Measurements from ENCODE around the gene USP27X. TPM values are rescaled to one million over a fixed set of nuclear protein-coding genes. Genes with fewer than 3 reads are reported as not detected.

The USP27X gene
- total RNA-seq, 1 donor from 2014 or later = 3.1 TPM

DNA sequence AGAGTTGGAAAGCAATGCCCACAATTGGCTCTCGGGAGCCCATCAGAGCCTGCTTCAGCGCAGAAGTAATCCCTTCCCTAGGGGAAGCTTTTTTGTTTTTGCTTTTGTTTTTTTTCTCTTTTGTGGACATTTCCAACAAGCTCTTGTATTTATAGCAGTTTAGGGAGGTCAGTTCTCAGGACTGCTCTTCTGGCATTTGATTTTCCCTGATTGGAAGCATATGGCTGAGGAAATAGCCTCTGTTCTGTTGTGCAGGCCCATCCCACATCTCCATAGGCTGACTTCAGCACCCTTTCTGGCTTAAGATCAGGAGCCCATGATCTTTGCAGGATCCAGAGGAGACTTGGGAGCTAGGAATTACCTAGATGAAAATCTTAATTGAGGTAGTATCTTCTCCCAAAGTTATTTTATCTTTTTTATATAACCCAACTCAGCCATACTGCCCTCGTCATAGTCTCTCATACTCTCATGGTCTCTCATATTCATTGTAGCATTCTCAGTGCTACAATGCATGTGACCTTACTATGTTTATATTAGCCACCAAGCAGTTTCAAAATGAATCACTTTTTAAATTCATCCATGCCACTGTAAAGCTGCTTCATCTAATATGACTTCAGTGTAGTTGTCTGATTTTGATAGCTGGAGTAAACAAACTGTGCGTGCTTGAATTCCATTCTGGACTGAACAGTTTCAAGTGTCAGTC is 33.4 kb upstream of the USP27X start:
- no peak for DNase-seq (ENCODE audit: low read depth)

DNA sequence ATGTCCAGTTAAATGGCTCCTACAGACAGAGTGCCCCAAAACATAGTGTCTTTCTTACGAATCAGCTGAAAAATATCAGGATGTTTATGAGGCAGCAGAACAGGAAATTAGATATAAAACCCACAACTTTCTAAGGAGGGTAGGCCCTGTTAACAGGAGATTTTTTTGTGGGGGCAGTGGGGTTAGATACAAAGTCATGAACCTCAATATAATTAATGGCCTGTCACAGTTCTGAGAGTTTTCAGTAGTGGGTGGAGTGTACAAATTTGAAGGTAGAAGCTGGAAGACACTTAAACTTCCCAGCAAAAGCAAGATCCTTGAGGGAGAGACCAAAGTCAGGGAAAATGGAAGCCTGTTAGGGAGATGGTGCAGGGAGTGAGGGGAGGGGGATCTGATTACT is 32.8 kb upstream of the USP27X start:
- no peak for DNase-seq (ENCODE audit: low read depth)
- Histone ChIP-seq H3K27me3 (ENCODE audit: control insufficient read depth, insufficient read depth, low read length) (no peaks in the 10 kb centered on the region), H3K36me3 (ENCODE audit: control insufficient read depth, insufficient read depth, low read length) (no peaks in the 10 kb centered on the region), H3K4me3 (ENCODE audit: low read depth, low read length) (no peak overlapping the region)
- TF ChIP-seq, protein P1, sequence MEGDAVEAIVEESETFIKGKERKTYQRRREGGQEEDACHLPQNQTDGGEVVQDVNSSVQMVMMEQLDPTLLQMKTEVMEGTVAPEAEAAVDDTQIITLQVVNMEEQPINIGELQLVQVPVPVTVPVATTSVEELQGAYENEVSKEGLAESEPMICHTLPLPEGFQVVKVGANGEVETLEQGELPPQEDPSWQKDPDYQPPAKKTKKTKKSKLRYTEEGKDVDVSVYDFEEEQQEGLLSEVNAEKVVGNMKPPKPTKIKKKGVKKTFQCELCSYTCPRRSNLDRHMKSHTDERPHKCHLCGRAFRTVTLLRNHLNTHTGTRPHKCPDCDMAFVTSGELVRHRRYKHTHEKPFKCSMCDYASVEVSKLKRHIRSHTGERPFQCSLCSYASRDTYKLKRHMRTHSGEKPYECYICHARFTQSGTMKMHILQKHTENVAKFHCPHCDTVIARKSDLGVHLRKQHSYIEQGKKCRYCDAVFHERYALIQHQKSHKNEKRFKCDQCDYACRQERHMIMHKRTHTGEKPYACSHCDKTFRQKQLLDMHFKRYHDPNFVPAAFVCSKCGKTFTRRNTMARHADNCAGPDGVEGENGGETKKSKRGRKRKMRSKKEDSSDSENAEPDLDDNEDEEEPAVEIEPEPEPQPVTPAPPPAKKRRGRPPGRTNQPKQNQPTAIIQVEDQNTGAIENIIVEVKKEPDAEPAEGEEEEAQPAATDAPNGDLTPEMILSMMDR (IDR thresholded peaks at IDR 0.05; ENCODE audit: insufficient read depth, low read length, poor library complexity, severe bottlenecking) = no peak

More for the DNA sequence above, 33.4 kb upstream of the USP27X start:
- no peaks in the 10 kb centered on the region for H3K36me3 ChIP-seq (ENCODE audit: control insufficient read depth, insufficient read depth, low read length)
- H3K4me3 ChIP-seq (ENCODE audit: low read depth, low read length) = no peak overlapping the region
- no peaks in the 10 kb centered on the region for H3K27me3 ChIP-seq (ENCODE audit: control insufficient read depth, insufficient read depth, low read length)
- TF ChIP-seq, protein P1 (IDR thresholded peaks at IDR 0.05; ENCODE audit: insufficient read depth, low read length, poor library complexity, severe bottlenecking) = no peak

DNA sequence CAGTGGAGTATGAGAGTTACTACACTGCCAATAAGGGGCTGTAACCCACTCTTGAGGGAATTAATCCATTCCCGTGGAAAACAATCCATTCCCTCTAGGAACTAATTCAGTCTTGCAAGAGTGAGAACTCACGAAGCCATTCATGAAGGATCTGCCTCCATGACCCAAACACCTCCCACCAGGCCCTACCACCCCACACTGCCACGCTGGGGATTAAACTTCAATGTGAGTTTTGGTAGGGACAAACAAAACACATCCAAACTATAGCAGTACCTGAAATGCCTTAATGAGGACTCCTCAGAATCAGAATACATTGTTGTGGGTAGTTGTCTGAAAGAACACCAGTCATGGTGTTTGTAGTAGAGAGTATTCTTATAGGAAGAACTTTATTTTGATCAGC is 31.0 kb upstream of the USP27X start:
- Histone ChIP-seq H3K36me3 (ENCODE audit: control insufficient read depth, insufficient read depth, low read length) (no peaks in the 10 kb centered on the region), H3K4me3 (ENCODE audit: low read depth, low read length) (no peak overlapping the region), H3K27me3 (ENCODE audit: control insufficient read depth, insufficient read depth, low read length) (no peaks in the 10 kb centered on the region)
- TF ChIP-seq, protein P1 (IDR thresholded peaks at IDR 0.05; ENCODE audit: insufficient read depth, low read length, poor library complexity, severe bottlenecking) = no peak
- DNase-seq (ENCODE audit: low read depth) = no peak

DNA sequence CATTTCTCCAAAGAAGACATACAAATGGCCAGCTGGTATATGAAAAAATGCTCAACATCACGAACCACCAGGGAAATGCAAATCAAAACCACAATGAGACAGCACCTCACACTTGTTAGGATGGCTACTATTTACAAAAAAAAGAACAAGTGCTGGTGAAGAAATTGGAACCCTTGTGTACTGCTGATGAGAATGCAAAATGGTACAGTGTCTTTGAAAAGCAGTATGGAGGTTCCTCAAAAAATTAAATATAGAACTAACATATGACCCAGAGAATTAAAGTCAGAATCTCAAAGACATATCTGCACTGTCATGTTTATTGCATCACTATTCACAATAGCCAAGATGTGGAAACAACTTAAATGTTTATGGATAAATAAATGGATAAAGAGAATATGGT is 29.3 kb upstream of the USP27X start:
- H3K36me3 ChIP-seq (ENCODE audit: control insufficient read depth, insufficient read depth, low read length) = no peaks in the 10 kb centered on the region
- no peak overlapping the region for H3K4me3 ChIP-seq (ENCODE audit: low read depth, low read length)
- no peak for DNase-seq (ENCODE audit: low read depth)
- H3K27me3 ChIP-seq (ENCODE audit: control insufficient read depth, insufficient read depth, low read length) = no peaks in the 10 kb centered on the region
- TF ChIP-seq, protein P1 (IDR thresholded peaks at IDR 0.05; ENCODE audit: insufficient read depth, low read length, poor library complexity, severe bottlenecking) = no peak

DNA sequence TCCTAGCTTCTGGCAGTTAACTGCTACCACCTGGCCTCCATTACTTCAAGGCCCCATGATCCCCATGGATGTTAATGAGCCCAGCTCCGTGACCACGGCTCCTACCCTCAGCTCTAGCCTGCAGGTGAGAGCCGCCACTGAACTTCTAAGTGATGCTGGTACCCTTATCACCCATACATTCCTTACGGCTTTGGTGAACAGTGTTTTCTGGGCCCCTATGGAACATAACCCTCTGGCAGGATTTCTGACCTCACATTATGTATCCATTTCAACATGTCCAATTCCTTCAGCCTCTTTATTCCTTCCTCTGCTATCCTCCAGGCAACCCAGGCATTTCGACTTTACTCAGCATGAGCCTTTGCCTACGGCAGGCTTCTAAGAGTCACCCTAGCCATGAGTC is 25.6 kb upstream of the USP27X start:
- TF ChIP-seq, protein P1 (IDR thresholded peaks at IDR 0.05; ENCODE audit: insufficient read depth, low read length, poor library complexity, severe bottlenecking) = no peak
- Histone ChIP-seq H3K4me3 (ENCODE audit: low read depth, low read length) (no peak overlapping the region), H3K27me3 (ENCODE audit: control insufficient read depth, insufficient read depth, low read length) (no peaks in the 10 kb centered on the region), H3K36me3 (ENCODE audit: control insufficient read depth, insufficient read depth, low read length) (no peaks in the 10 kb centered on the region)
- DNase-seq (ENCODE audit: low read depth) = no peak

DNA sequence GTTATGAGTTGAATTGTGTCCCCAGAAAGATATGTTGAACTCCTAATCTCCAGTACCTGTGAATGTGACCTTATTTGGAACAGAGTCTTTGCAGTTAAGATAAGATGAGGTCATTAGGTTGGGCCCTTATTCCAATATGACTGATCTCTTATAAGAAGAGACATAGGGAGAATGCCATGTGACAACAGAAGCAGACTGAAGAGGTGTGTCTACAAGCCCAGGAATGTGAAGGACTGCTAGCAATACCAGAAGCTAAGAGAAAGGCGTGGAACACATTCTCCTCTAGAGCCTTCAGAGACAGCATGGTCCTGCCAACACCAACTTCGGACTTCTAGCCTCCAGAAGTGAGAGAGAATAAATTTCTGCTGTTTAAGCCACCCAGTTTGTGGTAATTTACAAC is 22.5 kb upstream of the USP27X start:
- no peaks in the 10 kb centered on the region for H3K36me3 ChIP-seq (ENCODE audit: control insufficient read depth, insufficient read depth, low read length)
- H3K4me3 ChIP-seq (ENCODE audit: low read depth, low read length) = no peak overlapping the region
- TF ChIP-seq, protein P1 (IDR thresholded peaks at IDR 0.05; ENCODE audit: insufficient read depth, low read length, poor library complexity, severe bottlenecking) = no peak
- no peak for DNase-seq (ENCODE audit: low read depth)
- no peaks in the 10 kb centered on the region for H3K27me3 ChIP-seq (ENCODE audit: control insufficient read depth, insufficient read depth, low read length)
